LNCAP (cell line): ENCODE data around the gene KAT8.

ENCODE experiments used
- TF ChIP-seq, protein P1 (sequence below): fragments of 450-650 bp; IDR thresholded peaks from 2 replicates; pipeline ENCODE4 v1.5.1; 2017; ENCODE audit warnings: mild to moderate bottlenecking

The KAT8 gene

DNA sequence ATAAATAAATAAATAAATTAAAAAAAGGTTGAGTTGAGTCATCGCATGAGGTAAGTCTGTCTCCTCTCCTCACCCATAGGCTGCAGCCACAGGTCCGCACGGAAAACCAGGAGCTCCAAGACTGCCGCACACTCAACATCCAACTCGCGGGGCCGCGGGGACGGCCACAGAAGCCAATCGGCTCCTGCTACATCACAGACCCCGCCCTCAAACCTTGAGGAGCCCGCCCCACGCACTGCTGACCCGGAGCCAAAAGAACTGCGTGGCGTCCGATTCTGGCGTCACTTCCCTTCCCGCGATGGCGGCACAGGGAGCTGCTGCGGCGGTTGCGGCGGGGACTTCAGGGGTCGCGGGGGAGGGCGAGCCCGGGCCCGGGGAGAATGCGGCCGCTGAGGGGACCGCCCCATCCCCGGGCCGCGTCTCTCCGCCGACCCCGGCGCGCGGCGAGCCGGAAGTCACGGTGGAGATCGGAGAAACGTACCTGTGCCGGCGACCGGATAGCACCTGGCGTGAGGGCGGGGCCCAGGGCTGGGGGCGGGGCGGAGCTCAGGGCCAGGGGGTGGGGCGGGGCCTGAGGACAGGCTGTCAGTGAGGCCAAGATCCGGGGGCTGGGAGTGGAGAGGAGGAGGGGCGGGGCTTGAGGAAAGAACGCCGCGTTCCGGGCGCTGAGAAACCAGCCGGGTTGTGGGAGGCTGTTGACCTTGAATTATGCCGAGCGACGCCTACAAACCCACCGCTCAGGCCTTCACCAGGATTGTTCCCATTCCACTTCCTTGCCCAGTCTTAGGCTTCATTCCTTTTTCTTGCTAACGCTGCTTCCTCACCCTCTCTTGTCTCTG lies at the start of gene KAT8:
KAT8 (plus strand) TSS at position 281 of the 839 bp plus-strand sequence; CDS start at position 299, 18 bp downstream.
- TF ChIP-seq, protein P1, sequence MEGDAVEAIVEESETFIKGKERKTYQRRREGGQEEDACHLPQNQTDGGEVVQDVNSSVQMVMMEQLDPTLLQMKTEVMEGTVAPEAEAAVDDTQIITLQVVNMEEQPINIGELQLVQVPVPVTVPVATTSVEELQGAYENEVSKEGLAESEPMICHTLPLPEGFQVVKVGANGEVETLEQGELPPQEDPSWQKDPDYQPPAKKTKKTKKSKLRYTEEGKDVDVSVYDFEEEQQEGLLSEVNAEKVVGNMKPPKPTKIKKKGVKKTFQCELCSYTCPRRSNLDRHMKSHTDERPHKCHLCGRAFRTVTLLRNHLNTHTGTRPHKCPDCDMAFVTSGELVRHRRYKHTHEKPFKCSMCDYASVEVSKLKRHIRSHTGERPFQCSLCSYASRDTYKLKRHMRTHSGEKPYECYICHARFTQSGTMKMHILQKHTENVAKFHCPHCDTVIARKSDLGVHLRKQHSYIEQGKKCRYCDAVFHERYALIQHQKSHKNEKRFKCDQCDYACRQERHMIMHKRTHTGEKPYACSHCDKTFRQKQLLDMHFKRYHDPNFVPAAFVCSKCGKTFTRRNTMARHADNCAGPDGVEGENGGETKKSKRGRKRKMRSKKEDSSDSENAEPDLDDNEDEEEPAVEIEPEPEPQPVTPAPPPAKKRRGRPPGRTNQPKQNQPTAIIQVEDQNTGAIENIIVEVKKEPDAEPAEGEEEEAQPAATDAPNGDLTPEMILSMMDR, result no peak

DNA sequence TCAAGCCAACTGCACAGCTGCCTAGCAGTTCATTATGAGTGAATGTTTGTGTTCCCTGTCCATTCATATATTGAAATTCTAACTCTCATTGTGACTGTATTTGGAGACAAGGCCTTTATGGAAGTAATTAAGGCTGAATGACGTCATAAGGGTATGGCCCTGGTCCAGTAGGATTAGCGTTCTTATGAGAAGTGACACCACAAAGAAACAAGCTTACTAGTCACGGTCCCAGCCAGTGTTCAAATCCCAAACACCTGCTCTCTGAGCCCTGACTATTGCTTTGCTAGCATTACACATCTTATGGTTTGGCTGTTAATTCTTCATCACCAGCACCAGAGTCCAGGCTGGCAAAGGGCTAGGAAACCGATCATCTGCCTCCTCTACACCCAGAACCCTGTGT lies 45.6 kb upstream of the KAT8 start:
- TF ChIP-seq, protein P1, result no peak

DNA sequence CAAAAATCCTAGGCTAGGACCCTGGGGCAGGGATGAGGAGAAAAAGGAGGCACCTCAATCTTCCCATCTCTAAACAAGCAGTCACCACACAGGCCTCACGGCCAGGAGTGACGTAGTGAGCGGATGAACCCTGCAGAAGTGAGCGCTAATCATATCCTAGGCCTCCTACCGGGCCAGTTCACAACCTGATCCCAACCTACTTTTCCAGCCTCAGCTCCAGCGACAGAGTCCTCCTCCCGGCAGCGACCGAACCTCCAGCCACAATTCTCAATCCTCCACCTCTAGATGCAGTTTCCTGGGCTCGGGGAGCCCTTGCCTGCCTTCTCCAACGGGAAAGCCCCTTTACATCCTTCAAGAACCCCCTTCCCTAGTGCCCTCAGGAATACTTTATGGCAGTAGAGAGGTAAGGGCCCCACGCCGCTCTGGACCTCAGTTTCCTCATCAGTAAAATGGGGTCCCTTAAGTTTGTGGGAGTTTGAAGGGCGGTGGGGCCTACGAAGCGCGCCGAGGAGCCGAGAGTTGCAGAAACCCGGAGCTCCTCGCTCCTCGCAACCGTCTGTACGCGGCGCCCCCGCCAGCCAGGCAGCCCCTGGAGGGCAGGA lies 44.8 kb upstream of the KAT8 start:
- TF ChIP-seq, protein P1, result no peak

DNA sequence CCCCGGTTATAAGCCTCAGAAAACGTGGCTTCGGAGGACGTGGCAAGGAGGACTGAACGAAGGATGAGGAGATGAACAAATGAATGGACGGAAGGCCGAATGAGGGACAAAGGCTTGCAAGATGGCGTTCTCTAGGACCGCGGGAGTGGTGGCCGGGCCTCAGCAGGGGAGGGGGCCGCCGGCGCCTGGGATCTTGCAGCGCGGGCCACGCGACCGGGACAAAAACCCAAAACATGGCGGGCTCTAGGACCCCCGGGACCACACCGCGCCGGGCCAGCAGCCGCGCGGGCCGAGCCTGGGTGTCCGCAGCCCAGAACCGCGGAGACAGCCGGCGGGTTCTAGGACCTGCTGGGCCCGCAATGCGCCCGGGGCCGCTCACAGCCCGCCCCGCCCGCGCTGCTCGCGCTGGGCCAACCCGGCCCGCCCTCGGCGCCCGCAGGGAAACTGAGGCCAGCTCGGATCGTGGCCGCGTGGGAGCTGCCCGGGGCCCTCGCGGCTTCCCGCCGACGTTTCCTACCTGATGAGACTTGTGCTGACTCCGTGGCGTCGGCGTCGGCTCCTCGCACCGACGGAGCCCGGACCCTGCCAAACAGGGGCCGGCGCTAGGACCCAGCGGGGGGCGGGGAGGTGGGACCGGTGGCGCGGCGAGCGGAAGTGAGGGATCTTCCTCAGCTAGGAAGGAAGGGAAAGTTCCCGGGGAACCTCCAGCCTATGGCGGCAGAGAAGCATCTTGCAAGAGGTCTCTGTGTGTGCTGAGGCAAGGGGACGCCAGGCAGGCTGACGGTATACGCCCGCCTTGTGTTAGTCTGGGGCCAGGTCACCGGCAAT lies 44.1 kb upstream of the KAT8 start:
- TF ChIP-seq, protein P1, result no peak

DNA sequence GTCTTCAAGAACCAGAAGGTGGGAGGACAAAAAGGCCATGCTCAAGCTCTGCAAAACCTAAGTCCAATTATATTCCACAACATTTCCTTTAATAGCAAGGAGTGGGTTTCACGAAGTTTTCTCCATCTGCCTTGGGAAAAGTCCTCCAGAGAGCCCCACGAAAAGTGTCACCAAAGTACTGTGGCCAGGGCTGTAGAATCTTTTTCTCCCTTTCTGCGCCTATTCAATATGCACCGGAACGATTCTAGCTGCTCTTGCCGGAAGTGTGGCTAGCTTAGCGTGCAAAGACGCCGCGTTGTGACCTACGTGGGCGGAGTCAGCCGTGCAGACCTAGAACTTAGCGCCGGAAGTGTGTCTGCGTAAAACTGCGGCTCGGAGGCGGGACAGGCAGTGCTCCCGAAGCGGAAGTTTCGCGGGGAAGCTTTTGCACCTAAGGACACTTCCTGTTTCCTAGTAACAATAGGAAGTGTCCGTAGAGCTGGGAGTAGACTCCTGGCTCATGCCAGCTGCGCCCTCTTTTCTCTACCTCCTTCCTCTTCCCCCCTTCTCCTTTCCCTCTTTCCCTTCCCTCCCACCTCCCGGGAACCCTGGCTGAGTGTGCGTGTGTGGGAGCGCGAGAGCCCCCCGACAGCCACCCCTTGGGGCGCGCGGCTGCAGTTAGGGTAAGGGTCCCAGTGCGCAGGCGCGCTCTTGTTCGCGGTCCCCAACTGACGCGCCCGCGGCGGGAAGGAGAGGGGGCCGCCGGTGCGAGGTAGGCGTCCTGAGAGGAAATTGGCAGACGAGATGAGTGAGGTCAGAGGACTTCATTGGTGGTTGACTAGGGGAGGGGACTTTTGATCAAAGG lies 43.3 kb upstream of the KAT8 start, which contains the start of the genes ZNF646 and ZNF668:
ZNF646 (plus strand) TSS at position 453 of the 844 bp plus-strand sequence. CDS start 1,903 bp downstream, outside the sequence.
ZNF668 (minus strand) TSS at position 271 of the 844 bp plus-strand sequence. CDS start 9,781 bp downstream, outside the sequence.
- TF ChIP-seq, protein P1, result no peak

DNA sequence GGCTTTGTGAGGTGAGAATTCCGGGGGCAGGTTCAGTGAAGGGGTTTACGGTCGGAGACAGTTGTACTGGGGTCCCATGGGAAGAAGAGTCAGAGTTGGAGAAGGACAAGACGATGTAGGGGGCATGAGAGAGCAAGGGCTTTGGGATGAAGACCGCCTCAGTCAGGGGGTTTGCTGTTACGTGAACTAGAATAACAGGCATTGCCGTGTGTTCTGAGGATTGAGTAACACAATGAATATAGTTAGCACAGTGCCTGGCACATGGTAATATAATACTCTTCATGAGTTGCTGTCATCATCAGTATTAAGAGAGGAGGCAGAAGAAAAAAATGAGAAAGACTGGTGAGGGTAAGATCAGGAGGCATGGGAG lies 42.7 kb upstream of the KAT8 start:
- TF ChIP-seq, protein P1, result no peak
